H9 (cell line): ENCODE results near the gene MAP1LC3C. TPM values are rescaled to one million over a fixed set of nuclear protein-coding genes. Genes with fewer than 3 reads are reported as not detected.

Experiments
- DNase-seq: peaks from one replicate; pipeline ENCODE4 v3.0.0-alpha.2; 2017
- H2AFZ ChIP-seq: one replicate; pipeline ENCODE4 v1.6.1; 2013; ENCODE audit warnings: mild to moderate bottlenecking, low read length, control low read depth, moderate library complexity
- H2AK5ac ChIP-seq: 2 replicates; pipeline ENCODE4 v1.6.1; 2013; ENCODE audit warnings: low read length, control low read depth, mixed read lengths; ENCODE audit not compliant: insufficient read length
- H2BK120ac ChIP-seq: one replicate; pipeline ENCODE4 v1.6.1; 2013; ENCODE audit warnings: low read depth, mild to moderate bottlenecking, low read length, control low read depth, inconsistent platforms; ENCODE audit not compliant: poor library complexity, severe bottlenecking
- H2BK12ac ChIP-seq: 2 replicates; pipeline ENCODE4 v1.6.1; 2013; ENCODE audit warnings: low read length, control low read depth, mixed read lengths, low read depth; ENCODE audit not compliant: insufficient read length
- H2BK15ac ChIP-seq: 2 replicates; pipeline ENCODE4 v1.6.1; 2013; ENCODE audit warnings: low read depth, low read length, control low read depth
- H2BK20ac ChIP-seq: one replicate; pipeline ENCODE4 v1.6.1; 2013; ENCODE audit warnings: low read depth, mild to moderate bottlenecking, low read length, control low read depth, inconsistent platforms; ENCODE audit not compliant: poor library complexity, severe bottlenecking
- H2BK5ac ChIP-seq: 2 replicates; pipeline ENCODE4 v1.6.1; 2013; ENCODE audit warnings: low read length, control low read depth, mixed read lengths; ENCODE audit not compliant: insufficient read length
- H3K14ac ChIP-seq: 2 replicates; pipeline ENCODE4 v1.6.1; 2013; ENCODE audit warnings: low read length, control low read depth; ENCODE audit not compliant: insufficient read depth
- H3K18ac ChIP-seq: 2 replicates; pipeline ENCODE4 v1.6.1; 2013; ENCODE audit warnings: low read depth, mild to moderate bottlenecking, mixed read lengths, low read length, control low read depth; ENCODE audit not compliant: insufficient read length
- H3K23ac ChIP-seq: 2 replicates; pipeline ENCODE4 v1.6.1; 2013; ENCODE audit warnings: low read length, control low read depth, mixed read lengths, low read depth; ENCODE audit not compliant: insufficient read length
- H3K23me2 ChIP-seq: 2 replicates; pipeline ENCODE4 v1.6.1; 2013; ENCODE audit warnings: low read depth, mild to moderate bottlenecking, mixed read lengths, low read length, control low read depth; ENCODE audit not compliant: insufficient read length, poor library complexity, severe bottlenecking
- H3K27ac ChIP-seq: 2 replicates; pipeline ENCODE4 v1.5.1; 2013; ENCODE audit warnings: low read length, control low read depth, mixed read lengths, low read depth; ENCODE audit not compliant: insufficient read length
- H3K27me3 ChIP-seq: 2 replicates; pipeline ENCODE4 v1.6.1; 2013; ENCODE audit warnings: low read length, control low read depth, inconsistent platforms; ENCODE audit not compliant: insufficient read depth
- H3K4ac ChIP-seq: 2 replicates; pipeline ENCODE4 v1.6.1; 2013; ENCODE audit warnings: low read depth, mild to moderate bottlenecking, control low read depth, inconsistent platforms, low read length, moderate library complexity
- H3K4me1 ChIP-seq: 2 replicates; pipeline ENCODE4 v1.6.1; 2013; ENCODE audit warnings: low read length, control low read depth, inconsistent platforms; ENCODE audit not compliant: insufficient read depth
- H3K4me2 ChIP-seq: 2 replicates; pipeline ENCODE4 v1.6.1; 2013; ENCODE audit warnings: low read length, control low read depth, mixed read lengths; ENCODE audit not compliant: insufficient read length, insufficient read depth
- H3K56ac ChIP-seq: 2 replicates; pipeline ENCODE4 v1.6.1; 2013; ENCODE audit warnings: low read depth, mild to moderate bottlenecking, mixed read lengths, low read length, control low read depth; ENCODE audit not compliant: insufficient read length
- H3K79me1 ChIP-seq: 2 replicates; pipeline ENCODE4 v1.6.1; 2013; ENCODE audit warnings: low read depth, mild to moderate bottlenecking, moderate library complexity, low read length, control low read depth, inconsistent platforms; ENCODE audit not compliant: insufficient read depth, poor library complexity, severe bottlenecking
- H3K79me2 ChIP-seq: 2 replicates; pipeline ENCODE4 v1.6.1; 2013; ENCODE audit warnings: low read length, control low read depth, inconsistent platforms; ENCODE audit not compliant: insufficient read depth
- H3K9ac ChIP-seq: 2 replicates; pipeline ENCODE4 v1.6.1; 2013; ENCODE audit warnings: low read length, control low read depth, mixed read lengths; ENCODE audit not compliant: insufficient read length; ENCODE audit errors: extremely low read depth
- H3K9me3 ChIP-seq: one replicate; pipeline ENCODE4 v1.6.1; 2013; ENCODE audit warnings: low read depth, low read length, inconsistent platforms; ENCODE audit not compliant: control insufficient read depth
- H3T11ph ChIP-seq: one replicate; pipeline ENCODE4 v1.6.1; 2013; ENCODE audit warnings: mild to moderate bottlenecking, low read length, control low read depth, inconsistent platforms
- H4K20me1 ChIP-seq: one replicate; pipeline ENCODE4 v1.6.1; 2013; ENCODE audit not compliant: control insufficient read depth, insufficient read length, insufficient read depth
- H4K5ac ChIP-seq: 2 replicates; pipeline ENCODE4 v1.6.1; 2013; ENCODE audit warnings: low read depth, mild to moderate bottlenecking, mixed read lengths, low read length, control low read depth; ENCODE audit not compliant: insufficient read length
- H4K8ac ChIP-seq: replicated peaks from 2 replicates; pipeline ENCODE4 v1.6.1; 2013; ENCODE audit warnings: low read length, control low read depth, mixed read lengths, low read depth; ENCODE audit not compliant: insufficient read length
- H4K91ac ChIP-seq: 2 replicates; pipeline ENCODE4 v1.6.1; 2013; ENCODE audit warnings: low read depth, mild to moderate bottlenecking, moderate library complexity, mixed read lengths, low read length, control low read depth; ENCODE audit not compliant: insufficient read length
- H3K27ac Mint-ChIP-seq, 3 experiments: 2 replicates in 2 of 3; 3 replicates in 1 of 3; pipeline ENCODE4 v1.8.0; 2020 to 2021; ENCODE audit warnings: mixed read lengths in 3 of 3, mild to moderate bottlenecking in 1 of 3, moderate library complexity in 1 of 3
- H3K27me3 Mint-ChIP-seq: 2 replicates; pipeline ENCODE4 v1.8.0; 2021; ENCODE audit warnings: low read depth, mild to moderate bottlenecking, moderate library complexity, mixed read lengths
- H3K36me3 Mint-ChIP-seq, 3 experiments: 2 replicates in 2 of 3; 3 replicates in 1 of 3; pipeline ENCODE4 v1.8.0; 2020 to 2021; ENCODE audit warnings: low read depth in 3 of 3, mixed read lengths in 3 of 3; ENCODE audit not compliant: insufficient read depth in 1 of 3
- H3K4me1 Mint-ChIP-seq, 2 experiments: 2 replicates each; pipeline ENCODE4 v1.8.0; 2020; ENCODE audit warnings: mixed read lengths in 2 of 2
- H3K4me3 Mint-ChIP-seq, 2 experiments: 2 replicates in 1 of 2; 3 replicates in 1 of 2; pipeline ENCODE4 v1.8.0; 2020 to 2021; ENCODE audit warnings: mild to moderate bottlenecking in 2 of 2, mixed read lengths in 2 of 2, moderate library complexity in 1 of 2
- H3K9me3 Mint-ChIP-seq, 2 experiments: 2 replicates in 1 of 2; 3 replicates in 1 of 2; pipeline ENCODE4 v1.8.0; 2020; ENCODE audit warnings: mild to moderate bottlenecking in 2 of 2, mixed read lengths in 2 of 2, moderate library complexity in 1 of 2
- WGBS: extraction: QIAGEN DNeasy Blood & Tissue Kit; methylation state at CpG from one replicate; pipeline ENCODE4 v1.1.7; 2013; ENCODE audit warnings: missing lambda C conversion rate, low lambda C conversion rate, mixed read lengths; ENCODE audit not compliant: insufficient read length; ENCODE audit errors: extremely low coverage; 5-methylcytosine and 5-hydroxymethylcytosine counted together
- total RNA-seq: library from RNA; stranded (reverse); gene quantifications from 2 replicates; pipeline ENCODE4 v1.2.1, GENCODE V29; 2021
- TF ChIP-seq, protein P1 (sequence below): fragments of 200-600 bp; sonication (generic); conservative IDR thresholded peaks from 3 replicates; pipeline ENCODE4 v1.8.0; 2021; ENCODE audit warnings: antibody characterized with exemption, mild to moderate bottlenecking

Gene MAP1LC3C
- total RNA-seq, 1 experiment from 2014 or later = 3.6 TPM

DNA sequence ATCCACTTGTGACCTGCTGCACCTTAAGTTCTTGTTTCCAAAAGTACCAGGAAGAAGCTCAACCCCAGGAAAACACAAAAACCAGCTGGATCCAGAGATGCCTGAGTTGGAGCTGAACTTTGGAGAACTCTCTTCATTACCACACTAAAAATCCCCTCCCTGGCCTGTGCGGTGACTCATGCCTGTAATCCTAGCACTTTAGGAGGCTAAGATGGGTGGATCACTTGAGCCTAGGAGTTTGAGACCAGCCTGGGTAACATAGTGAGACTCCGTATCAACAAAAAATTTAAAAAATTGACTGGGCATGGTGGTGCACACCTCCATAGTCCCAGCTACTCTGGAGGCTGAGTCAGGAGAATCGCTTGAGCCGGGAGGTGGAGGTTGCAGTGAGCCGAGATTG, 6.2 kb downstream of the MAP1LC3C start:
- Mint-ChIP-seq H3K4me1 (peaks cover 0 to 11% of the 10 kb centered on the region in 2 experiments), H3K4me3 (no peak overlapping the region), H3K27ac (0 out of 7 replicates have a peak overlapping the region, but pooled peaks of 1 of the 3 experiments have one; percentile 26), H3K27me3 (no peaks in the 10 kb centered on the region), H3K9me3 (no peaks in the 10 kb centered on the region), H3K36me3 (no peaks in the 10 kb centered on the region)
- Histone ChIP-seq H2BK20ac (no peak overlapping the region), H4K91ac (no peak overlapping the region), H4K20me1 (no peaks in the 10 kb centered on the region), H3K9me3 (no peaks in the 10 kb centered on the region), H4K8ac (no peak overlapping the region), H2AFZ (no peak overlapping the region), H3K56ac (no peak overlapping the region), H2BK5ac (no peak overlapping the region), H3K27me3 (no peaks in the 10 kb centered on the region), H4K5ac (no peak overlapping the region), H2AK5ac (no peak overlapping the region), H2BK120ac (no peak overlapping the region), H3K9ac (no peak overlapping the region), H3T11ph (no peak overlapping the region), H3K4ac (no peak overlapping the region), H3K18ac (no peak overlapping the region), H3K79me2 (no peaks in the 10 kb centered on the region), H3K4me2 (no peak overlapping the region), H3K27ac (no peak overlapping the region), H2BK15ac (no peak overlapping the region), H2BK12ac (no peak overlapping the region), H3K23ac (no peak overlapping the region), H3K14ac (no peak overlapping the region), H3K4me1 (no peaks in the 10 kb centered on the region), H3K79me1 (no peaks in the 10 kb centered on the region), H3K23me2 (no peaks in the 10 kb centered on the region)
- no peak for DNase-seq
- TF ChIP-seq, protein P1, sequence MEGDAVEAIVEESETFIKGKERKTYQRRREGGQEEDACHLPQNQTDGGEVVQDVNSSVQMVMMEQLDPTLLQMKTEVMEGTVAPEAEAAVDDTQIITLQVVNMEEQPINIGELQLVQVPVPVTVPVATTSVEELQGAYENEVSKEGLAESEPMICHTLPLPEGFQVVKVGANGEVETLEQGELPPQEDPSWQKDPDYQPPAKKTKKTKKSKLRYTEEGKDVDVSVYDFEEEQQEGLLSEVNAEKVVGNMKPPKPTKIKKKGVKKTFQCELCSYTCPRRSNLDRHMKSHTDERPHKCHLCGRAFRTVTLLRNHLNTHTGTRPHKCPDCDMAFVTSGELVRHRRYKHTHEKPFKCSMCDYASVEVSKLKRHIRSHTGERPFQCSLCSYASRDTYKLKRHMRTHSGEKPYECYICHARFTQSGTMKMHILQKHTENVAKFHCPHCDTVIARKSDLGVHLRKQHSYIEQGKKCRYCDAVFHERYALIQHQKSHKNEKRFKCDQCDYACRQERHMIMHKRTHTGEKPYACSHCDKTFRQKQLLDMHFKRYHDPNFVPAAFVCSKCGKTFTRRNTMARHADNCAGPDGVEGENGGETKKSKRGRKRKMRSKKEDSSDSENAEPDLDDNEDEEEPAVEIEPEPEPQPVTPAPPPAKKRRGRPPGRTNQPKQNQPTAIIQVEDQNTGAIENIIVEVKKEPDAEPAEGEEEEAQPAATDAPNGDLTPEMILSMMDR = no peak
- WGBS = no CpG with 5 or more reads among the region's 5 CpGs
